ENCODE data around the gene MESP2. TPM values are rescaled to one million over a fixed set of nuclear protein-coding genes. Genes with fewer than 3 reads are reported as not detected.

MESP2 gene
- total and polyA plus RNA-seq, 9 donors = 0.19 TPM; not detected in 8

- H3K9me3 ChIP-seq = no peaks in the 10 kb centered on the region
- WGBS, 3 donors = 86 to 91% (median 89%) methylated on average over 13 of the region's 13 CpGs
These were observed 50.8 kb downstream of the MESP2 start for GRCh38 chr15:89826671-89827655.

GRCh38 chr15:89827829-89828228, 51.7 kb downstream of the MESP2 start:
- Histone ChIP-seq H3K36me3 (no peaks in the 10 kb centered on the region), H3K9me3 (no peaks in the 10 kb centered on the region), H3K27me3 (no peaks in the 10 kb centered on the region), H3K27ac (peak overlapping the region in 1 of 2 donors; percentile 16), H3K4me1 (ENCODE audit: insufficient read depth) (peaks cover 11% of the 10 kb centered on the region), H3K4me3 (no peak overlapping the region)
- intact Hi-C loops (cut with DNase I) = no loop called here
- no peak for TF ChIP-seq CTCF (IDR thresholded peaks at IDR 0.05)
- TF ChIP-seq EP300 (IDR thresholded peaks at IDR 0.05) = no peak
- TF ChIP-seq POLR2A (IDR thresholded peaks at IDR 0.05) = no peak
- DNase-seq = no peak
- WGBS, 3 donors = 84 to 94% (median 87%) methylated on average over 4 of the region's 4 CpGs

More at GRCh38 chr15:89826671-89827655, 50.8 kb downstream of the MESP2 start:
- no peak for DNase-seq
- Histone ChIP-seq H3K4me1 (ENCODE audit: insufficient read depth) (peaks cover 11% of the 10 kb centered on the region), H3K36me3 (no peaks in the 10 kb centered on the region), H3K4me3 (no peak overlapping the region), H3K27ac (no peak overlapping the region), H3K27me3 (no peaks in the 10 kb centered on the region)
- no peak for TF ChIP-seq CTCF (IDR thresholded peaks at IDR 0.05)
- TF ChIP-seq POLR2A (IDR thresholded peaks at IDR 0.05) = no peak
- no peak for TF ChIP-seq EP300 (IDR thresholded peaks at IDR 0.05)
- intact Hi-C loops (cut with DNase I) = no loop called here

Other genes with a start within 250 kb of the MESP2 start
- gene TICRR, start 200.9 kb upstream of the MESP2 start, total RNA-seq = under 1 TPM; 0.08 to 0.32 (median 0.15) TPM
- gene TICRR, start 200.9 kb upstream of the MESP2 start, polyA plus RNA-seq = under 1 TPM; 0.25 to 0.31 TPM
- gene KIF7, start 120.9 kb upstream of the MESP2 start, total RNA-seq = 10 to 100 TPM in 6 of 7 donors, 1 to 10 TPM in 1; 4.3 to 16.3 (median 12.8) TPM
- 1 to 10 TPM; 1.5 to 9.0 TPM for gene KIF7, start 120.9 kb upstream of the MESP2 start, polyA plus RNA-seq
- gene PLIN1, start 97.0 kb upstream of the MESP2 start, total RNA-seq = 1 to 10 TPM in 5 of 7 donors, under 1 TPM in 2; 0.82 to 4.6 (median 1.0) TPM
- gene PLIN1, start 97.0 kb upstream of the MESP2 start, polyA plus RNA-seq = 1 to 10 TPM; 1.2 to 5.4 TPM
- 10 to 100 TPM; 10.9 to 17.6 (median 12.3) TPM for gene PEX11A, start 85.6 kb upstream of the MESP2 start, total RNA-seq
- 10 to 100 TPM; 12.6 to 15.0 TPM for gene PEX11A, start 85.6 kb upstream of the MESP2 start, polyA plus RNA-seq
- 1 to 10 TPM in 1 of 7 donors, under 1 TPM in 5, not detected in 1; 0.23 to 3.2 (median 0.48) TPM for gene WDR93, start 85.5 kb upstream of the MESP2 start, total RNA-seq
- gene WDR93, start 85.5 kb upstream of the MESP2 start, polyA plus RNA-seq = under 1 TPM; 0.24 to 0.33 TPM
- gene MESP1, start 25.1 kb upstream of the MESP2 start, total RNA-seq = 1 to 10 TPM in 4 of 7 donors, under 1 TPM in 3; 0.20 to 1.3 (median 1.1) TPM
- under 1 TPM in 1 of 2 donors, not detected in 1; 0.33 TPM for gene MESP1, start 25.1 kb upstream of the MESP2 start, polyA plus RNA-seq
- gene ANPEP, start 38.5 kb downstream of the MESP2 start, total RNA-seq = 10 to 100 TPM in 1 of 7 donors, 1 to 10 TPM in 4, under 1 TPM in 2; 0.30 to 10.0 (median 3.3) TPM
- 10 to 100 TPM in 1 of 2 donors, 1 to 10 TPM in 1; 4.7 to 13.0 TPM for gene ANPEP, start 38.5 kb downstream of the MESP2 start, polyA plus RNA-seq
- gene AP3S2, start 117.7 kb downstream of the MESP2 start, total RNA-seq = 10 to 100 TPM; 15.3 to 40.2 (median 30.7) TPM
- 10 to 100 TPM; 17.5 to 57.1 TPM for gene AP3S2, start 117.7 kb downstream of the MESP2 start, polyA plus RNA-seq
- 10 to 100 TPM; 14.2 to 36.5 (median 30.8) TPM for gene ARPIN, start 136.6 kb downstream of the MESP2 start, total RNA-seq
- 10 to 100 TPM; 17.0 to 28.3 TPM for gene ARPIN, start 136.6 kb downstream of the MESP2 start, polyA plus RNA-seq
- gene ZNF710, start 225.0 kb downstream of the MESP2 start, total RNA-seq = 10 to 100 TPM in 5 of 7 donors, 1 to 10 TPM in 2; 6.8 to 19.7 (median 14.5) TPM
- 10 to 100 TPM in 1 of 2 donors, 1 to 10 TPM in 1; 8.3 to 10.4 TPM for gene ZNF710, start 225.0 kb downstream of the MESP2 start, polyA plus RNA-seq

Measured in ovary (tissue), 9 donors.